ENCODE data around the gene ARMH3. TPM values are rescaled to one million over a fixed set of nuclear protein-coding genes. Genes with fewer than 3 reads are reported as not detected.

ARMH3 gene
- total and polyA plus RNA-seq, 10 of the 15 experiments (the other 5 are each of a cell fraction or from before 2014, with no cell fraction given), result 13.0 to 33.0 (median 16.4) TPM

DNA sequence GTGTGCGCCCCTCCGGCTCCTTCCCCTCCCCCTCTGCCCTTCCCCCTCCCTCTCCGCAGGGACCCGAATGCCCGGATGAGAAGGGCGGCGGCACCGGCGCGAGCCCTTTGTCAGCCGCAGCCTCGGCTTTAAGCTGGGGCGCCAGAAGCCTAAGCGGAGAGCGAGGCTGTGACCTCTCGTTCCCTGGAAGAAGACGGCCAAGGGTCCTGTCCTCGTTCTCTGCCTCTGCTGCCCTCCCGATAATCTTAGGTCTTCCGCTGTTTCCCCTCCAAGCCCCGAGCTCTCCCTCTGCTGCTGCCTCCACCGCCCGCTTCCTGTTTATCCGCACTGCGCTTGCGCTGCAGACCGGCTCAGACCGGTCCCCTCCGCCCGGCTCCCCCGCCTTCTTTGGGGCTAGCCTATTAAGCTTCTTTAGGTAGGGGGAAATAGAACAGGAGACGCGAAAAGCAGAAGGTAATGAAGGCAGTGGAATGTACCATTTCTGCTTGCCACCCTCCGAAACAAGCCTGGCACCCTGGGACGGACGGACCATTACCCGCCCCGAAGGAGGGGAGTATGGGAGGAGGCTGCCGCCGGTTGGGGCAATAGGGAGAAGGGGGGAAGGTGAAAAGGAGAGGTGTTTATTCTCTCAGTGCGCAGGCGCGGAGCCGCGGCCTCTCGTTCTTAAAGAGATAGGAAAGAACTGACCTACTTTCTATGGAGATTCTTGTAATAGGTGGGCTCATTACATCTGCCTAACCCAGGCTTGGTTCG is 237.7 kb downstream of the ARMH3 start, which contains the start of gene OGA (continued):
- TF ChIP-seq, protein P1, sequence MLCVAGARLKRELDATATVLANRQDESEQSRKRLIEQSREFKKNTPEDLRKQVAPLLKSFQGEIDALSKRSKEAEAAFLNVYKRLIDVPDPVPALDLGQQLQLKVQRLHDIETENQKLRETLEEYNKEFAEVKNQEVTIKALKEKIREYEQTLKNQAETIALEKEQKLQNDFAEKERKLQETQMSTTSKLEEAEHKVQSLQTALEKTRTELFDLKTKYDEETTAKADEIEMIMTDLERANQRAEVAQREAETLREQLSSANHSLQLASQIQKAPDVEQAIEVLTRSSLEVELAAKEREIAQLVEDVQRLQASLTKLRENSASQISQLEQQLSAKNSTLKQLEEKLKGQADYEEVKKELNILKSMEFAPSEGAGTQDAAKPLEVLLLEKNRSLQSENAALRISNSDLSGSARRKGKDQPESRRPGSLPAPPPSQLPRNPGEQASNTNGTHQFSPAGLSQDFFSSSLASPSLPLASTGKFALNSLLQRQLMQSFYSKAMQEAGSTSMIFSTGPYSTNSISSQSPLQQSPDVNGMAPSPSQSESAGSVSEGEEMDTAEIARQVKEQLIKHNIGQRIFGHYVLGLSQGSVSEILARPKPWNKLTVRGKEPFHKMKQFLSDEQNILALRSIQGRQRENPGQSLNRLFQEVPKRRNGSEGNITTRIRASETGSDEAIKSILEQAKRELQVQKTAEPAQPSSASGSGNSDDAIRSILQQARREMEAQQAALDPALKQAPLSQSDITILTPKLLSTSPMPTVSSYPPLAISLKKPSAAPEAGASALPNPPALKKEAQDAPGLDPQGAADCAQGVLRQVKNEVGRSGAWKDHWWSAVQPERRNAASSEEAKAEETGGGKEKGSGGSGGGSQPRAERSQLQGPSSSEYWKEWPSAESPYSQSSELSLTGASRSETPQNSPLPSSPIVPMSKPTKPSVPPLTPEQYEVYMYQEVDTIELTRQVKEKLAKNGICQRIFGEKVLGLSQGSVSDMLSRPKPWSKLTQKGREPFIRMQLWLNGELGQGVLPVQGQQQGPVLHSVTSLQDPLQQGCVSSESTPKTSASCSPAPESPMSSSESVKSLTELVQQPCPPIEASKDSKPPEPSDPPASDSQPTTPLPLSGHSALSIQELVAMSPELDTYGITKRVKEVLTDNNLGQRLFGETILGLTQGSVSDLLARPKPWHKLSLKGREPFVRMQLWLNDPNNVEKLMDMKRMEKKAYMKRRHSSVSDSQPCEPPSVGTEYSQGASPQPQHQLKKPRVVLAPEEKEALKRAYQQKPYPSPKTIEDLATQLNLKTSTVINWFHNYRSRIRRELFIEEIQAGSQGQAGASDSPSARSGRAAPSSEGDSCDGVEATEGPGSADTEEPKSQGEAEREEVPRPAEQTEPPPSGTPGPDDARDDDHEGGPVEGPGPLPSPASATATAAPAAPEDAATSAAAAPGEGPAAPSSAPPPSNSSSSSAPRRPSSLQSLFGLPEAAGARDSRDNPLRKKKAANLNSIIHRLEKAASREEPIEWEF (IDR thresholded peaks at IDR 0.05; ENCODE audit: insufficient replicate concordance, low read depth, low read length), result no peak
- peak; percentile 64 for TF ChIP-seq SIN3A (IDR thresholded peaks at IDR 0.05; ENCODE audit: low read depth, low read length)
- TF ChIP-seq BHLHE40 (IDR thresholded peaks at IDR 0.05; ENCODE audit: borderline replicate concordance in 1 of 2, low read depth in 2 of 2, low read length in 1 of 2), result peak; percentile 97 to 100
- TF ChIP-seq MYB (IDR thresholded peaks at IDR 0.05; ENCODE audit: borderline replicate concordance, low read depth, low read length), result no peak
- TF ChIP-seq TBL1XR1 (IDR thresholded peaks at IDR 0.05; ENCODE audit: low read depth, low read length), result peak; percentile 54; the same call in 1 of the 2 replicates
- TF ChIP-seq POLR2AphosphoS5 (IDR thresholded peaks at IDR 0.05; ENCODE audit: low read length), result peak; percentile 96
- TF ChIP-seq YBX1 (IDR thresholded peaks at IDR 0.05), result no peak
- TF ChIP-seq TCF3 (IDR thresholded peaks at IDR 0.05; ENCODE audit: borderline replicate concordance, insufficient read depth, low read depth, low read length), result no peak
- TF ChIP-seq NFXL1 (IDR thresholded peaks at IDR 0.05; ENCODE audit: borderline replicate concordance), result no peak
